Fibroblast of gingiva (primary cell): Measurements from ENCODE around the gene FAM98C.
"Not testable (repeated sequence)": the region's sequence is repeated elsewhere in the genome, so short reads cannot be mapped to it uniquely, and the experiment has no call there.

ENCODE experiments used
- DNase-seq: peaks from one replicate; pipeline ENCODE4 v3.0.0-alpha.2; 2011; ENCODE audit warnings: low read depth

FAM98C gene

DNA sequence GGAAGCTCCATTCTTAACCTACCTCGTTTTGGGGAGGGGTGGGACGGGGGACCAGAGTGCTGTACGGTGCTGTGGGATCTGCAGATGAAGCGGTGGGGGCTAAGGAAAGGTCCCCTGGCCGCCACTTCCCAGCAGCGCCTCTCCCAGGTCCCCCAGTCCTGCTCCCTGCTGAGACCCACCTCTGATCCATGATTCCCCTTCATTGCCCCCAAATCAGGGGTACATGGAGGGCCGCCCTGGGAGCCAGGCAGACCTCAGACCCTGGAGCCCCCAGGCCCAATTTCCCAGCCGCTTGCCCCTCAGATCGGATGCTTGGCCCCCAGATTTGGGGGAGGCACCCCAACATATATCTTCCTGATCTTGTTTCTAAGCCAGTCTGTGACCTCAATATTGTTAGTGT lies 3.8 kb upstream of the FAM98C start:
- DNase-seq, result no peak

DNA sequence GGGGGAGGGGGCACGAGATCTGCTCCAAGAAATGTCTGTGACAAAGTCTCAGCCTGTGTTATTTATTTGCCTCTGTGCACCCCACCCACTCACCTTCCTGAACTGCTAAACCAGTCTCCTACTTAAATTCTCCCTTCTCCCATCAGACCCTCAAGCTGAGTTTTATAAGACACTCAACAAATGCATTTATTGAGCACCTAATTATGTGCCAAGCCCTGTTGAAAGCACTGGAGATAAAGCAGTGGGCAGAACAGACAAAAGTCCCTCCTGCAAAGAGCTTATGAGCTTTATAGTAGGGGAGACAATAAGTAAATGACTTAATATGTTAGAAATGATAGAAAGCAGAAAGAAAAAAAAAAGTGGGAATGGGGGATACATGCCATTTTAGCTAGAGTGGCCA lies 3.4 kb upstream of the FAM98C start:
- no peak for DNase-seq

DNA sequence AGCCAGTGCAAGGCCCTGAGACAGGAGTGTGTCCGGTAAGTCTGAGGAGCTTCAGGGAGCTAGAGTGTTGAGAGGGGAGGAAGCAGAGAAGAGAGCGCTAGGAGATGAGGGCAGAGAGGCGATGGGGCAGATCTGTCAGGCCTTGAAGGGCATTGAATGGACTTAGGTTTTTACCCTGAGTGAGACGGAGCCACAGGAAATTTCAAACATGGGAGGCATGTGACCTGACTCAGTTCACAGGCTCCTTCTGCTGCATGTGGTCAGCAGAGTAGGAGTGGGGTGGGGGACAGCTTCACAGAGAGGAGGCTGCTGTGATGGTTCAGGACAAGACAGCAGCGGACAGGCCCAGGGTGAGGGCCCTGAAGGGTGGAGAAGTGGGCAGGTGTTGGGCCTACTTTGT lies 2.5 kb upstream of the FAM98C start:
- no peak for DNase-seq

DNA sequence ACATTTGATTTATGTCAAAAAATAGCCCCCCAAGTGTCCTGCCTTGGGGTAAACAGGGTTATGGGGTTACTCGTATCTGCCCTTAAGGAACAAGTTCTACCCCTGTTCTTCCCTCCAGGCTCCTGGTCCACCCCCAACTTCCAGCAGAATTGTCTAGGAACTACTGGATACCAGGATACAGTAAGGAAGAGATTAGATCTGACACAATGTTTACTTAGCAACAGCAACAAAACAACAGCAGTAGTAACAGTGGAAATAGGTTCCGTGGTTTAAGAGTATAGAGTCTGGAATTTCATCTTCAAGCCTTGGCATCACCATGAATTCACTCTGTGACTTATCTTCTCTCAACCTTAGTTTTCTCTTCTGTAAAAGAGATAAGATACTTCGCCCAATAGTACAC lies 1.7 kb upstream of the FAM98C start:
- DNase-seq, result peak; percentile 13

DNA sequence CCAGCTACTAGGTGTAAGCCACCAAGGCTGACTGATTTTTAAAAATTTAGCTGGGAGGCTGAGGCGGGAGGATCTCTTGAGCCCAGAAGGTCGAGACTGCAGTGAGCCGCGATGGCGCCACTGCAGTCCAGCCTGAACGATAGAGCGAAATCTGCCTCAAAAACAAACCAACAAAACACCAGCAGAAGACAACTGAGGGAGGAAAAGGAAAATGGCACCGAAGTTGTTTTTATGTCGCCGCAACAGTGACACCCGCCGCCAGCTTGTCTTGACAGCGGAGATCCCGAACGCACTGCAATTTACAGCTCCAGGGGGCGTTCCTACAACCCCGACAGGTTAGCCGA lies 298 bp upstream of the FAM98C start:
- no peak for DNase-seq

DNA sequence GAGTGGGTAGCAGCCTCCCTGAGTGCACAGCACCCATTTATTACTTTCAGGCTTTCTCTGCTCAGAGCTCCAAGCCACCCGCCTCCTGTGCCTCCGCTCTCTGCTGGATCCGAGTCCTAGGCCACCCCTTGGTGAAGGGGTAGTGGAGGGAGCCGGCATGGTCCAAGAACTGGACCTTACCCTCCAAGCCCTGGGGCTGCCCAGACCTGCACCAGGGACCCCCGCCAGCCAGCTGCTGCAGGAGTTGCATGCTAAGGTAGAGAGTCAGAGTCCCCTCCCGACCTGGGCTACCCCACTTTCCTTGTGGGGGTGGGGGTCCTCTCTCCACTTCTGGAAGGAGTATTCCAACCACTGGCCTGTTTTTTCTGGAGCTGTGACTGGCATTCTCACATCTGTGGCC lies 2.0 kb downstream of the FAM98C start:
- no peak for DNase-seq

DNA sequence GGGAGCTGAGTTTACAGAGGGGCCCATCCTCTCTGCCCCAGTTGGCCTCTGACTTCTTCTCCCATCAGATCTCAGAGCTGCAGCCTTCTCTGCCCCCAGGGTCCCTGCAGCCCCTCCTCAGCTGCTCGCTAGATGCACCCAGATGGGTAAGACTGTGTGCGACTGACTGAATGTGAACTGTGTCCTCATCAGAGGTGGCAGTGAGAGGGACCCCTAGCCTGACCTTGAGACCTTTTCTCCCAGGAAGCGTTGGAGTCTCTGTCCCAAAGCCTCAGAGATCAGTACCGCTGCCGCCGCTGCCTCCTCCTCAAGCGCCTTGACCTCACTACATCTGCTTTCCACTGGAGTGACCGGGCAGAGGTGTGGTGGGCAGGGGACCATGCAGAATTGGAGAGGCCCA lies 2.4 kb downstream of the FAM98C start:
- DNase-seq, result no peak

DNA sequence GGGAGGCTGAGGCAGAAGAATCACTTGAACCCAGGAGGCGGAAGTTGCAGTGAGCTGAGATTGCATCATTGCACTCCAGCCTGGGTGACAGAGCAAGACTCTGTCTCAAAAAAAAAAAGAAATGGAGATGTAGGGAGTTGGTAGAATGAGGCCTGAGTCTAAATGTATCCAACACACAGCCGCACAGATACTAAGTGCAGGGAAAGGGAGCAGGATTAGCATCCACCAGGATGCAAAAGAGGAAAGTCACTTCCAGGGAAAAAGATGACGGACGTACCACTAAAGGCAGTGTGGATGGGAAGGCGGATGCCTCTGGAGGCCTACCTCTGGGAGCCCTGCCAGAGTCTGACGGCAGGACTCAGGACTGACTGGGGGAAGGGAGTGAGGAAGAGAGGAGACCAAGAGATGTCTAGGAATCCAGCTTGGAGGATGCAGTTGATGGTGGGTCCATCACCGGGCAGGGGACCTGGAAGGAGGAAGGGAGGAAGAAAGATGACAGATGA lies 6.8 kb downstream of the FAM98C start:
- peak; percentile 30 for DNase-seq

DNA sequence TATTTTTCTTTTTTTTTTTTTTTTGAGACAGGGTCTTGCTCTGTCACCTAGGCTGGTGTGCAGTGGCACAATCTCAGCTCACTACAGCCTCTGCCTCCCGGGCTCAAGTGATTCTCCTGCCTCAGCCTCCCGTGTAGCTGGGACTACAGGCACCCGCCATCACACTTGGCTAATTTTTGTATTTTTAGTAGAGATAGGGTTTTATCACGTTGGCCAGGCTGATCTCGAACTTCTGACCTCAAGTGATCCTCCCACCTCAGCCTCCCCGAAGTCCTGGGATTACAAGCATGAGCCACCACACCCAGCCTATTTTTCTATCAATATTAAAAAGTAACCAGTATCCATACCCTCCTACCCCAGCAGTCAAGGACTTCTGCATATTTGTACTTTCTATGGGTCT lies 7.5 kb downstream of the FAM98C start:
- not testable (repeated sequence) for DNase-seq

DNA sequence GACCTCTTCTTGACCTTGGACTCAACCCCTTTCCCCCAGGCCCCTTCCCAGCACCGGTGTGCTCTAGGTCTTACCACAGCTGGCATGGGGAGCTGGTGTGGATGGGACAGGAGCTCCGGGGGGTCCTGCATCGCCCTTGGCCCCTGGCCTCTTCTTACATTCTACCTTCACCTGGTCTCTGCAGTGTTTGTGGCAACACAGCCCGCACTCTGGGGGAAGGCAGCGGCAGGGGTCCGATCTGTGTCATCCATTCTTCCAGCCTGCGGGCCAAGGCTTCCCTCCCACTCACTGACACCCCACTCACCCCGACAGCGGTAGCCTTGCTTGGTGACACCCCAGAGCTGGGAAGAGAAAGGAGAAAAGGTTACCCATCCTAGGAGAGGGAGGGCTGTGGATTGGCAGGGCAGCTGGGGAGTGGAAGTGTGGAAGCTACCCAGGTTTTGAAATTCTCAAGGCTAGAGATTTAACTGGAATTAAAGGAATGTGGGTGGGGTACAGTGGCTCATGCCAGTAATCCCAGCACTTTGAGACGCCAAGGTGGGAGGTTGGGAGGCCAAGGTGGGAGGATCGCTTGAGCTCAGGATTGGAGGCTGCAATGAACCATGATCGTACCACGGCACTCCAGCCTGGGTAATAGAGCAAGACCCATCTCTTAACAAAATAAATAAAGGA lies 8.3 kb downstream of the FAM98C start:
- no peak for DNase-seq

DNA sequence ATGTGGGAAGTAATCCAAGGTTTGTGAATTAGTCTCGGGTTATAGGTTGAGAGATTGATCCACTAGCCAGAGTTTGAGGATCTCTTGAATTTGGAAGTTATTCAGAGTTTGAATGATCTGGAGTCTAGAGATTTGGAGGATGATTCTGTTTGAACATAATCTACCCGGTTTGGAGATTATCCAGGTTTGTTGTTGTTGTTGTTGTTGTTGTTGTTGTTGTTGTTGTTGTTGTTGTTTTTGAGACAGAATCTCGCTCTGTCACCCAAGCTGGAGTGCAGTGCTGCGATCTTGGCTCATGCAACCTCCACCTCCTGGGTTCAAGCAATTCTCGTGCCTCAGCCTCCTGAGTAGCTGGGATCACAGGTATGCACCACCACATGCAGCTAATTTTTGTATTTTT lies 9.0 kb downstream of the FAM98C start:
- not testable (repeated sequence) for DNase-seq

DNA sequence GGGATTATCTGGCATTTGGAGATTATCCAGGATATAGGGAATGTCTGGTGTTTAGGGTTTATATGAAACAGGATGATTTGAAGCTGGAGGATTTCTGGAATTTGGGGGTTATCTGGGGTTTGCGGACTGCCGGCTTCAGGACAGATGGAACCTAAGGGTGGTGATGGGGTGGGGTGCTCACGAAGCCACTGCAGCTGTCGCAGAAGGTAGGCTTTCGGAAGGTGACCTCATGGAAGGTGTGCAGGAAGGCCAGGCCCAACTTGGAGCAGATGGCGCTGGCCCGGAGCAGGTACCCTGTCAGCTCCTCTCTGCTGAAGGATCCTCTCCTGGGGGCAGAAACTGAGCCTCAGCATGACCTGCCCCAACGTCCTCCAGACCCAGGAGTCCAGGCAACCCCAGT lies 9.6 kb downstream of the FAM98C start:
- no peak for DNase-seq

DNA sequence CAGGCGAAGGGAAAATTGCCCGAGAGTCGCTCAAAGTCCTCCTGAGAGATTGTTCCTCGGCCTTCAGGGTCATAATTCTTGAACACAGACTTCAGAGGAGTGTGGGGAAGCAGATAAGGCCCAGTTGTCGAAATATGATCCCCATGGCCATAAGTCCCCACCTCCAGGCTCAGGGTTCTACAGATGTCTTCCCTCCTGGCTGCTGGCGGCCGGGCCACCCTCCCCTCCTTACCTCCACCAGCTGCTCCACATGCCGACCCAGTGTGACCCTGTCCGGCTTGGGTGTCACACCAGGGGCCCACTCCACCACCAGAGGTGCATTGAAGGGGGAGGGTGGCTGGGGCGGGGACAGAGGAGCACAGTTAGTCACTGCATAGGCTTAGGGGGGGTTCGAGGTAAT lies 10.1 kb downstream of the FAM98C start:
- DNase-seq, result no peak

DNA sequence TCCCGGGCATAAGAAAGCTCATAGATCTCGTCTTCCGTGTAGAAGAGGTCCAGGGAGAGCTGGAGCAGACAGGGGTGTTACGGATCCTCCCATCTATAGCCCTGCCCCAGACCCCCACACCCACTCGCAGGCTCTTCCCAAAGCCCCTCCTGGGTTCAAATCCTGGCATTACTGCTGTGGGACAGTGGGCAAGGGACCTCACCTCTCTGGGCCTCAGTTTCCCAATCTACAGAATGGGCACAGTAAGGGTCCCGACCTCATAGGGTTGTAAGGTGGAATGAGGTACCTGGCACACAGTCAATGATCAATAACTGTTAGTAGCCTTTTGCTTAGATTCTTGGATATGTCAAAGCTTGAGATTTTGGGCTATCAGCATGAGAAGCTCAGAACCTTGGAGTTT lies 10.5 kb downstream of the FAM98C start:
- DNase-seq, result no peak

DNA sequence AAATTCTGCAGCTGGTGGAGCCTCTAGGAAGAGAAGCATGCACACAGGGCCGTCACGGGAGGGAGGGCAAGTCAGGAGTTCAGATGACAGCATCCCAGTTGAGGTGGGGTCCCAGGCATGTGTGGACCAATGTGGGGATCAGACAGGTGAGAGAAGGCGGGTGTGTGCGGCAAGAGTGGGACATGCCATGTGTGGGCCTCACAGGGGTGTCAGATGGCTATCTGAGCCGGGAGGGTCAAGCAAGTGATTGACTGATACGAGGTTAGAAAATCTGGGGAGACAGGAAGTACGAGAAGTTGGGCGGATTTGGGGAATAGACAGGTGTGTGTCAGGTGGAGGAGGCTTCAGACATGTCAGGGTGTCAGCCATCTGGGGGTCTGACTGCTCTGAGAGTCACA lies 14.3 kb downstream of the FAM98C start:
- no peak for DNase-seq

DNA sequence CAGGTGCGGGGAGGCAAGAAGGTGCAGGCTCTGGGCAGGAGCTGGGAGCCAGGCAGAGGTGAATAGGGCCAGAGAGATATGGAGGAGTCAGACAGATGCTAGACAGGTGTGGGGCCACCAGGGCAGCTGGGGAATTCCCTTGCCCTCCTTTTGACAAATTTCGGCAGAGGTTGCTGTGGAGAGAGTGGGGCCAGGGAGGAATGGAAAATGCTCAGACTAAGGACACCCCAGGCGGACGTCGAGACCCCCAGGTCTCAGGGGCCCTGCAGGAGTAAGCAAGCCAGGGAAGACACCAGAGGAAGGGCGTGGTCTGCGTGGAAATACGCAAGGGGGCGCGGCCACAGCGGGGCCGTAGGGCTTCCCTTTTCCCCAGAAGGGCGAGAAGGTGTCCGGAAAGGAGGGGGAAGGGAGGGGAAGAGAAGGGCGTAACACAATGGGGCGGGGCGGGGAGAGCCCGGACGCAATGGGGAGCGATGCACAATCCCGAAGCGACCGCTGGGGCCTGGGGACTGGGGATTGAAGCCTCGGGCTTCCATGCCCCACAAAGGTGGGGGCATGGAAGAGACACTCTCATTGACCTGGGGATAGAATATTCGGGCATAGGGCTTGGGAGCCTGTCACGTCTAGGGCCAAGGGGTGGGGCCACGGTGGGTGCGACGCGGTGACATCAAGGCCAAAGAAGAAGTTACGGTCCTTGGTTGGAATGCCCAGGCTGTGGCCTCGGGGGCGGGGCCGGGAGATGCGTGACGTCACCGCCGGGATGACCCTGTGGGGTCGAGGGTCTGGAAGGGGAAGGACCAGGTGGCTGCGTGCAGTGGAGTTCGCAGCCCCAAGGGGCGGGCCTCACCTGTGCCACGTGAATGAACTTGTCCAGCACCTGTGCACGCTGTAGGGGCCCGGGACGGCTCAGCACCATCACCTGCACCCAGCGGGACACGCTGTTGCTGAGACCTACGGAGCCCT lies 14.9 kb downstream of the FAM98C start:
- no peak for DNase-seq

DNA sequence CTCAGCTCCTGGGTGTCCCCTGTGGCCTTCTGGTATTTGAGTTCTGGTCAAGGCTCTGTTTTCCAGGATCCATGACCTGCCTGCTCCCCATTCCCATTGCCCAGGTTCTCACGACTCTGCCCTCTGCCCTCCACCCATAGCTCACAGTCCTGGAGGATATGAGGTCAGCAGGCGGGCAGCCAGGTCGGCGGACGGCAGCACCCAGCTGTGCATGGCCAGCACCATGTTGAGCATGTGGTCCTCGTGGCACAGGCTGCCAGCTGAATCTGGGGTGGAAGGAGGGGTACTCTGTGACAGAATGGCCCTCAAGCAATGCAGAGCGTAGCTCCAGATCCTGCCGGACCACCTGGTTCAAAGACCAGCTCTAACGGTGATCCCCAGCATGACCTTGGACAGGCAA lies 18.0 kb downstream of the FAM98C start:
- no peak for DNase-seq

DNA sequence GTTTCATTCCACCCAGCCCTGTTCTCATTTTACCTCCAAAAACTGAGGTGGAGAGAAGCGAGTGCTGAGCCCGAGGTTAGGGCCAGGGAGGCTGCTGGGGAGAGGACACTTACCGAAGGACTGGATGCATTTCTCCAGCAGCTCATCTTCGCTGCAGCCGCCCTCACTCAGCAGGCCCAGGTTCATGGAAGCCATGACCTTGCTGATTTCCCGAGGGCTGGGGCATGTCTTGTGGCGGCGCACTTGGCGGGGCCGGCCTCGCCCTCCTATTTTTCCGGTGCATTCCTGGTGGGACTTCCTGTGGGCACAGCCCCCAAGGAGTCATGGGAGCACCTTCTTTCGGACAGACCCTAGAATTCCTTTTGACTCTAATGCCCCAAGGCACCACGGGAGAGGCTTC lies 19.0 kb downstream of the FAM98C start:
- DNase-seq, result no peak

DNA sequence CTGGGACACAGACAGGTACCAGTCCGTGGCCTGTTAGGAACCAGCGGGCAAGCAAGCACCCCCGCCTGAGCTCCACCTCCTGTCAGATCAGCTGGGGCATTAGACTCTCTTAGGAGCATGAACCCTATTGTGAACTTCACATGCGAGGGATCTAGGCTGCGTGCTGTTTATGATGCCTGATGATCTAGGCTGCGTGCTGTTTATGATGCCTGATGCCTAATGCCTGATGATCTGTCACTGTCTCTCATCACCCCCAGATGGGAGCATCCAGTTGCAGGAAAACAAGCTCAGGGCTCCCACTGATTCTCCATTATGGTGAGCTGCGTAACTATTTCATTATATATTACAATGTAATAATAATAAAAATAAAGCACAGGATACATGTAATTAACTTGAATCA lies 19.5 kb downstream of the FAM98C start:
- no peak for DNase-seq

DNA sequence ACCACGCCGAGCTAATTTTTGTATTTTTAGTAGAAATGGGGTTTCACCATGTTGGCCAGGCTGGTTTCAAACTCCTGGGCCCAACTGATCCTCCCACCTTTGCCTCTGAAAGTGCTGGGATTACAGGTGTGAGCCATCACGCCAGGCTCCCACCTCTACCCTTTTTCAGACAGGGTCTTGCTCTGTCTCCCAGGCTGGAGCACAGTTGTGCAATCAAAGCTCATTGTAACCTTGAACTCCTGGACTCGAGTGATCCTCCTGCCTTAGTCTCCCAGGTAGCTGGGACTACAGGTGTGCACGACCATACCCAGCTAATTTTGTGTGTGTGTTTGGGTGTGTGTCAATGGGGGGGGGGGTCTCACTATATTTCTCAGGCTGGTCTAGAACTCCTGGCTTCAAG lies 21.4 kb downstream of the FAM98C start:
- no peak for DNase-seq

DNA sequence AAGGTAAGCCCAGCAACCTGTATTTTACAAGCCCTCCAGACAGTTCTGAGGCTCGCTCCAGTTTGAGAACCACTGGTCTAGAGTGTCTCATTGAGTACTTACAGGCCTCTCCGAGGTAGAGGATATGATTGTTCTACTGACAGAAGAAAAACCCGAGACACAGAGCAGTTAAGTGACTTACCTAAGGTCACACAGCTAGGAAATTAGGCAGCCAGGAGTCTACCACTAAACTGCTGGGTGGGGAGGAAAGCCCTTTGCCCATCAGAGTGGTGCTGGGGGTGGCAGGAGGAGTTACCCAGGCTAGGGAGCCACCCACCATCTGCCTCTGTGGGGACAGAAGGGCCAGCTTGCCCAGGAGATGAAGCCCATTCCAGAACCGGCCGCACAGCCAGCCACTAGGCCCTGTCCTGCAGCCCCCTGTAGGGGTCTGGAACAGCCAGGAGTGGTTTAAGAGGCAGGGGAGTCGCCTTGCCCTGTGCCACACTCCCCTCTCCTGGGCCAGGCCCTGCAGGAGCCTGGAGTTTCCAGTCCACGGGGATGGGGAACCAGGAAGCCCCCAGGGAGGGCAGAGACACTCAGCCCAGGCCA lies 22.4 kb downstream of the FAM98C start:
- DNase-seq, result no peak

DNA sequence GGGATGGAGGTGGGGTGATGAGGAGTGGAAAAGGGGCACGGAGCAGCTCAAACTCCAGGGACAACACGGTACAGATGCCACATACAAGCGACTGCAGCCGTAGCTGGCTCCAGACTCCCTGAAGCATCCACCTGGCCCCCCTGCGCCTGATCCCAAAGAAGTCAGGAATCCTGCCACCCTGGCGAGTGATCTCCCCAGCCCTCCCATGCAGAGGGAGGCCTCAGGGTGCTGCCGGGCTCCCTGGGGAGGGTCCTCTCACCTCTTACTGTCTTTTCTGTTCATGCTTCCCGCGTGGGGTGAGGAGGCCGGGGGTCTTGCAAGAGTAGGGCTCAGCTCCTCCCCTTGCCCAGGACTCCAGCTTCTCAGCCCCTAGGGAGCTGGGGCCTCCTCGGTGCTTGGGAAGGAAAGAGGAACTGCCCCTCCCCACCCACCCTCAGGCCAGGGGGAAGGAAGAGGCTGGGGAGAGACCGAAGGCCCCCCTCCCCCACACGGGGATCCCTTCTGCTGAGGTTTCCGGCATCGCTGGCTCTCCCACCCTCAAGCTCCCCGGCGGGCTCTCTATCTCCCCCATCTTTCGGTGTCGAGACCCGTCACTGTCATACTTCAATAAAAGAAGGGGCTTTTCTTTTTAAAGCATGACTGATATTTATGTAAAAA lies 23.0 kb downstream of the FAM98C start, which contains the start of gene RASGRP4:
RASGRP4 (minus strand) TSS at position 410 of the 657 bp plus-strand sequence; CDS start at position 282, 128 bp downstream.
- DNase-seq, result no peak
